T follicular helper cell (primary cell): Measurements from ENCODE around the gene TROAP.

ENCODE experiments used
- DNase-seq: peaks from one replicate; pipeline ENCODE4 v3.0.0-alpha.2; 2020; ENCODE audit warnings: low read depth

Gene TROAP

DNA sequence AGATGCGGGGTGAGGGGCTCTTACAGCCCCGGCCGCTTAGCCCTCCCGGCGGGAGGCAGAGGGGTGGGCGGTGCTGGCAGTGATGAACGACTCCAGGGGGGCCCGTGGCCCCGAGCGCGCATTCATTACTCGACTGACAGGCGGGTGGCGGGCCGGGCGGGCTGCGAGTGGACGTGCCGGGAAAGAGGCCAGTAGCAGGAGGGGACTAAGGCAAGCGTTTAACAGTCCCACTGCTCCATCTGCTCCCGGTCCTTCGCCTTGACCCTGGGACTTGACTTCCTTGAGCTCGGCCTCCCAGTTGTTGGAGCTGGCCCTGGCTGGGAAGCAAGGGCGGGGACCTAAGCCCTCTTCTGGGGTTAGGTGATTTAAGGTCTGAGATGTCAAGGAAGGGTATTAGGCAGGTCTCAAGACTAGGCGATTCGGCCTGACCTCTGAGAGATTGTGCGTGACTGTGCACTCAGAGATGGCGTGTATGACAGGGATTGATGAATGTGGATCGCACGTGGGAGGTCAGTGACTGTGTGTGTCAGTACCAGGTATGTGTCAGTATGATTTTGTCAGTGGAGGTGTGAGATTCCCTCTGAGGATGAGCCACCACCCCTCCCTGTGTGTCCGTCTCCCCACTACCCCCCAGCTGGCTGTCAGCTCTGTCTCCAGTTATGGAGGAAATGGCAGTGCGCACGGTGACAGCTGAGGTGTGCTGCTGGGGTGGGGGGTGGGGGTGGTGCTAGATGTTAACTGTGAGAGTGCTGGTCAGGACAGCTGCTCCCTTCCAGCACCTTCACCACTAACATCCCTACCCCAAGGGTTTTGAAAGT, 20.1 kb downstream of the TROAP start:
- DNase-seq, result no peak

DNA sequence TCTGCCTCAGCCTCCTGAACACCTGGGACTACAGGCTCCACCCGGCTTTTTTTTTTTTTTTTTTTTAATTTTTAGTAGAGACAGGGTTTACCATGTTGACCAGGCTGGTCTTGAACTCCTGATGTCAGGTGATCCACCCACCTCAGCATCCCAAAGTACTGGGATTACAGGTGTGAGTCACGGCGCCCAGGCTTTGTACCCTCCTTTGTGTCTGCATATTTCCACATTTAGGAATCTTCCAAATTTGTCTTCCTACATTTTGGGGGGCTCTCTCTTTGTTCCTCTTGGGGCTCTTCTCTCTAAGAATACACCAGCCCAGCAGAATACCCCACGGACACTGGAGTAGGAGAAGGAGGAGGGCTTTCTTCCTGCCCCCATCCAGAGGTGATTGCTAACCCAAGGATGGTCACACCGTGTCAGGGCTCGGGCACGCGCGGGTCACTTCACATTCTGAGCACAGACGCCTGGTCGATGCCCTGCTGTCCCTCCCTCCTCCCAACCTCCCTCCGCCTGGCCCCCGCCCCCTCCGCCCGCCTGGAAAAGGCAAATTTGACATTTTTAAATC, 21.5 kb downstream of the TROAP start:
- no peak for DNase-seq

DNA sequence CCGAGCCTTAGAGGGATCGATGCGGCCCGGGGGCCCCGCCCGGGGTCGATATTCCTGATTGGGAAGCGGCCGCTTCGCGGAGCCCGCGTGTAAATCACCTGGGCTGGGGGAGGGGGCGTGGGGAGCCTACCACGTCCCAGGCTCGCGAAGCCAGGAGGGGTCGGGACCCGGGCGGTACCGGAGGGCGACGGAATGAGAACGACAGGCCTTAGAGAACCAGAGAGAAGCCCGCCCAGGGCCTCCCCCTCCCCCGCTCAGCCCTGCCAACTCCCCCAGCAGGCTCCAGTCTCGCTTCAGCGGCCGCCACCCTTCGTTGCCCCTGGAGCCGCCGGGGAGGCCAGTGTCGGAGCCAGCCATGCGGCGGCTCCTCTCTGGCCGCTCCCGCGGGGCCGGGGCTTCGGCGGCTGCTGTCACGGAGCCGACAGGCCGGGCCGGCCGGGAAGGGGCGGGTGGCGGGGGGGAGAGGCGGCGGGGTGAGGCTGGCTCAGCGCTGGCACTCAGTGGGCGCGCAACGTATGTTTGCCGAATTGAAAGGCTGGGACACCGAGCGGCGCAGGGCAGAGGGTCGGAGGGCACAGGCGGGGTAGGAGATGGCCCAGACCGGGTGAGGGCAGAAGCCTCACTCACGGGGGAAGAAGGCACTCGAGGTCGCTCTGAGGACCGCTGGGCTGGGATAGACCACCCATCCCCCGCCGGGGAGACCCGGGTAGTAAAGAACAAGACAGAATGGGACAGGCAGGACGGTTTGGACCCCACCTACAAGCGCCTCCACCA, 22.2 kb downstream of the TROAP start:
- no peak for DNase-seq

DNA sequence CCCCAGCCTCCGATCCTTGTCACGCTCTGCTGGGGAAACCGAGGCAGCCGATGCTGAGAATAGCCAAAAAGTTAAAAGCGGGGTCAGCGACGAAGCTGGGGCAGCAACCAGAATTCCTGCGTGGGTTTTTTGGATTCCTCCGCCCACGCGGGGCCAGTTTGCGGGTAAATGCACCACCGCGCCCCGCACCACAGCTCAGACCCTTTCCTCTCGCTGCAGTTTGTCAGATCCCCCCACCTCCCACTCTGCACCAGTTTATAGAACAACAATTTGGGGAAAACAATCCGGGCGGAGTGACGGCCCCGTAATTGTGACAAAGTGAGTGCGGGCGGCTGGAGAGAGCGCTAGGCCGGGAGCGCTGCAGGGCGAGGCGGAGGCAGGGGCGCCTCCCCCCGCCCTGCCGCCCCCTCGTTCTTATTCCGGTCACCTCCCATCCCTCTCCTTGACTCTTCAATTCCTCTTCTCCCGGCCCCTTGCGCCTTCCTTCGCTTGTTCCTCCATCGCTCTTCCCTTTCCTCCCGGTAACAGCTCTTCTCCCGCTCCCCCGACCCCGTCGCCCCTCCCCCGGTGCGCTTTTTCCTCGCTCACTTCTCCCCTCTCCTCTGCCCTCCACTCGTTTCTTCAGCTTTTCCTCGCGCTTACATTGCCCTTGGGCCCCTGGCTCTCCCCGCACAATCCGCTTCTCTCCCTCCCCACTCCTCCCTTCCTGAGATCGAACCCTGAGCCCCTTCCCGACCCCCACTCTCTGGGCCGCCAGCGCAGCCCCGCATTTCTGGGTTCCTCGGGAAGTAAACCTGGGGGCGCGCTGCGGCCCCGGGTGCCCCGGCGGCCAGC, 23.0 kb downstream of the TROAP start:
- no peak for DNase-seq

DNA sequence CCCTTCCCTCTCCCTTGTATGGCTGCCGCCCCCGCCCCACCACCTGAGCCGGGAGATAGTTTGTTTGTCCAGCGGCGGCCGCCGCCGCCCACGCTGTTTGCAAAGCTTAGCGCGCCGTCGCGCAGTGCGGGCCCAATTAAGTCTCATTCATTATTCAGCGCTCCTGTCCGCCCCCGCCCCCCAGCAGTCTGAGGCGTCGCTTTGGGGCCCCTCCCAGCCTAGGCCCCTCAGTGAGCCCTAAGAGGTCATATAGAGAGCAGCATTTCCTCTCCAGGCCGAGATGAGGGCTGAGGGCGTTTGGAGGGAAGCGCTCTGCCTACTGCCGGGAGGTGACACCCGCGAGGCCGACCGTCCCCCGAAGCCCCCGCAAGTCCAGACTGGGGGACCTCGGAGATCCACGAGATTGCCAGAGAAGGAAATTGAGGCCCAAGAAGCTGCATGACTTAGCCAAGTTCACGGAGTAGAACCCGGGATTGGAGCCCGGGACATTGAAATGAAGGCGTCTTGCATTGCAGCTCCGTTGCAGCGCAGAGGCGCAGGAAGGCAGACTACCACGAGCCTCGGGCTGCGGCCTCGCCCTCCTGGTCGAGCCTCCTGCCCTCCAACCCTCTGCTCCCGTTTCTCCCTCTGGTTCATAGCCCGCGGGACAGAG, 23.7 kb downstream of the TROAP start, which contains the start of gene DNAJC22:
Gene DNAJC22, plus strand, starts transcription at position 230 of the 652 bp plus-strand sequence. CDS start 1,985 bp downstream, outside the sequence.
- DNase-seq, result no peak

DNA sequence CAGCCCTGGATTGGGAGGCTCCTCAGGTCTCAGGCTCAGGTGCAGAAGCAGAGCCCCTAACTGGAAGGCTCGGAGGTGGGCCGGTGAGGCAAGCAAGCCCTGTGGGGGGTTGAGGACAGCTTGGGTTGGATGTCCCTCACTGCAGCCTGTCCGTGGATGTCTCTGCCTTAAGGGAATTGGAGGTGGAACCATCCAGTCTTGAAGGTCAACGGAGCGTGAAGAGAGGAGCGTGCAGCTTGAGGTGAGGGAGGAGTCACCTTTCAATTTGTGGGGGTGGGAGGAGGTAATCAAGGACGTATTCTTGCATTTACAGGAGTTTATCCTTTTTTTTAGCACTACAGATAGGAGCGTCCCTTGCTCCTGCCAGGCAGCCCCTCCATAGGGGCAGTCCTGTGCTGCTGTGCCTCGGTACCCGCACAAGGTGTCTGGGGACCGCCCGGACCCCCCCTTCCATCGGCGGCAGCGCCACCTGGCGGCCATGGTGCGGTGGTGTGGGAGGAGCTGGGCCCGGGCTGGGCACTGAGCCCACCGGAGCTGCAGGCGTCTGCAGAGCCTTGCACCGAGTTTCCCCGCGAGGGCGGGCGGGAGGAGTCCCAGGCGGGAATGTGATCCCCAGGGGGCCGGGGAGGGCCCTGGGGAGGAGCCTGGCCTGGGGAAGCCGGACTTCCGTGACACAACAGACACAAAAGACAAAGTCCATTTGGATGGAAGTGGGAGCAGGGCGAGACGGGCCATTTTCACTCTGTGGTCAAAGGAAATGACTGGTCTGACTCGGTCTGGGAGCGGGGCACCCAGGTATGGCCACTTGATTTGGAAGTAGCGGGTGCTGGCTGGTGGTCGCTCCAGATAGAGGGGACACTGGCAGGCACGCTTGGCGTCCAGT, 24.5 kb downstream of the TROAP start:
- DNase-seq, result peak; percentile 69

DNA sequence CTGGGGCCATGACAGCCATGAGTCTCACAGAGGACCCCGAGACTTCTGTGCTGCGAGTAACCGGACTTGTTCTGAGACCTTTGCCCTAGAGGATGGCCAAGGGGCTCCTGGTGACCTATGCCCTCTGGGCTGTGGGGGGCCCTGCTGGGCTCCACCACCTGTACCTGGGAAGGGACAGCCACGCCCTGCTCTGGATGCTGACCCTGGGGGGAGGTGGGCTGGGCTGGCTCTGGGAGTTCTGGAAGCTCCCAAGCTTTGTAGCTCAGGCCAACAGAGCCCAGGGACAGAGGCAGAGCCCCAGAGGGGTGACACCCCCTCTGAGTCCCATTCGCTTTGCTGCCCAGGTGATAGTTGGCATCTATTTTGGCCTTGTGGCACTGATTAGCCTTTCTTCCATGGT, 25.7 kb downstream of the TROAP start:
- DNase-seq, result no peak

DNA sequence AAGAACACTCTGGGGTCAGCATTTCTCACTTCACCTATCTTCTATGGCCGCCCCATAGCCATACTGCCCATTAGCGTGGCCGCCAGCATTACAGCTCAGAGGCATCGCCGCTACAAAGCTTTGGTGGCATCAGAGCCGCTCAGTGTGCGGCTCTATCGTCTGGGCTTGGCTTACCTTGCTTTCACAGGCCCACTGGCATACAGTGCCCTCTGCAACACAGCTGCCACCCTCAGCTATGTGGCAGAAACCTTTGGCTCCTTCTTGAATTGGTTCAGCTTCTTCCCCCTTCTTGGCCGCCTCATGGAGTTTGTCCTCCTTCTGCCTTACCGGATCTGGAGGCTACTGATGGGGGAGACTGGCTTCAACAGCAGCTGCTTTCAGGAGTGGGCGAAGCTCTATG, 26.2 kb downstream of the TROAP start:
- DNase-seq, result no peak

DNA sequence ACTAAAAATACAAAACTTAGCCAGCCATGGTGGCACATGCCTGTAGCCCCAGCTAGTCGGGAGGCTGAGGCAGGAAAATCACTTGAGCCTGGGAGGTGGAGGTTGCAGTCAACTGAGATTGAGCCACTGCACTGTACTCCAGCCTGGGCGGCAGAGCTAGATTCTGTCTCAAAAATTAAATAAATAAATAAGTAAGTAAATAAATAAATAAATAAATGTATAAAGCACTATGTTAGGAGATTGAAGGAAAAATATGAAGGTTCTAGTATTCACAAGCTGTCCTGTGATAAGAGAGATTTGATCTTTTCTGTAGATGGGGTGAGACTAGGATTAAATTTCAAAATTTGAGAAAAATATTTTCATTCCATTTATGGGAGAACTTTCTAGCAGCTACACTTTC, 29.3 kb downstream of the TROAP start:
- DNase-seq, result no peak

DNA sequence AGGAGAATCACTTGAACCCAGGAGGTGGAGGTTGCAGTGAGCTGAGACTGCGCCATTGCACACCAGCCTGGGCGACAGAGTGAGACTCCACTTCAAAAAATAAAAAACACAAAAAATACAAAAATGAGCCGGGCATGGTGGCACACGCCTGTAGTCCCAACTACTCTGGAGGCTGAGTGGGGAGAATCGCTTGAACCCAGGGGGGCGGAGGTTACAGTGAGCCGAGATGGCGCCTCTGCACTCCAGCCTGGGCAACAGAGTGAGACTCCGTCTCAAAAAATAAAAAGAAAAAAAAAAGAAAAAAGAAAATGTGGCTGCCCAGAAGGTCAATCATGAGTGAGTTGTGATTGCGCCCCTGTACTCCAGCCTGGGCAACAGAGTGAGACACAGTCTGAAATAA, 32.9 kb downstream of the TROAP start:
- no peak for DNase-seq

DNA sequence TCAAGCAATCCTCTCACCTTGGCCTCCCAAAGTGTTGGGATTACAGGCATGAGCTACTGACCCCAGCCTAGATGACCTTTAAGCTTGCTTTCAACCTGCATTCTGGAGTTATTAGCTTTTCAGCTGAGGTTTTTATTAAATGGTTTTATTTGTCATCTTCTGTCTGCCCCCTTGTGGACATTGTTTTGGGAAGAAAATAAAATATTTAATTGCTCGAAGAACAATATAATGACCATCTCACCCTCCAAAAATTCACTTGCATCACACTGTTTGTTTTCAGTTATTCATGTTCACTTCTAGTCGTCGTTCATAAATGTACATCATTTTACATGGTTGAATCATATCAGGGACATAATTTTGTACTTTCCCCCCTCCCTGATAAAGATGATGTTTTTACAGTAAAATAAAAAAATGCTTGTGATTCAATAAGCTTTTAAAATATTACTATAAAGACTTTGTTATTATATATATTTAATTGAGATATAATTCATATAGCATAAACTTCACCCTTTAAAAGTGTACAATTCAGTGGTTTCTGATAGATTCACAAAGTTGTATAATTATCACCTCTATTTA, 34.1 kb downstream of the TROAP start:
- no peak for DNase-seq

DNA sequence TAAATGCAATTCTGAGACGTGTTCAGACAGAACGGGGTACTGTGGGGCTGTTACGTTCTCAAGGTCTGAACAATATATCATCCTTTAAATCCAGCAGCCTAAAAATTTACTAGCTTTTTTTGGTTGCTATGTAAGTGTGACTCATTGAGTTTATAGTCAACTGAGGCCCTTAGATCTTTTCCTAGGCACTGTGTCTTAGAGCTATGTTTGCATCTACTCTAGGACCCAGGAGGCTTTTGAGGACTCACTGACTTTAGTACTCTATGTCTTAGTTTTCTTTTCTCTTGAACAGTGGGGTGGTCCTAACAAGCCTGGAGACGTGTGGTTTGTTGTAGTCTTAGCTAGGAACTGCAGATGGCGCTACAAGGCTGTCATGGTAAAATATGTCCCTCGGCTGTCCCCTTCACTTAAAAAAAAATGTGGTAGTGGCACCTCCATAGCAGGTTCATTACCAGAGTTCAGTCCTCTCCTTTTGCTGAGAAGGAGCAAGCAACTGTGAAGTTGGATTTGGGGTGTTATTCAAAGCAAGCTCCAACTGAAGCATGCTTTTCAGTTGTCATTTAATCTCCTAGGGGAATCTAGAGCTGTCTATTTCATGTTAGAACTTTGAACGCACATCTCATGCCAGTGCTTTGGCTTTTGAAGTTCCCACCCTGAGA, 35.6 kb downstream of the TROAP start:
- DNase-seq, result peak; percentile 34

DNA sequence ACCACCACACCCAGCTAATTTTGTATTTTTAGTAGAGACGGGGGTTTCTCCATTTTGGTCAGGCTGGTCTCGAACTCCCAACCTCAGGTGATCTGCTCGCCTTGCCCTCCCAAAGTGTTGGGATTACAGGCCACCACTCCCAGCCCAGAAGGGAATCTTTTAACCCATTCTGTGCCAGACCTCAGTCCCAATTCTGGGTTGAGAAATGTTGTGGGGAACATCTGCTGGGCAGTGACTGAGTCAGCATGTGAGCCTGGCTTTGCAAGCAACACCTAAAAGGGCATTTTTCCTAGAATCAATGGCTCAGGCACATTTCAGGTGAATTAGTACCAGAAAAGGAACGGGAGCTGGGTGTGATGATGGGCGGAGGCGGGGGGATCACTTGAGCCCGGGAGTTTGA, 36.6 kb downstream of the TROAP start:
- no peak for DNase-seq

DNA sequence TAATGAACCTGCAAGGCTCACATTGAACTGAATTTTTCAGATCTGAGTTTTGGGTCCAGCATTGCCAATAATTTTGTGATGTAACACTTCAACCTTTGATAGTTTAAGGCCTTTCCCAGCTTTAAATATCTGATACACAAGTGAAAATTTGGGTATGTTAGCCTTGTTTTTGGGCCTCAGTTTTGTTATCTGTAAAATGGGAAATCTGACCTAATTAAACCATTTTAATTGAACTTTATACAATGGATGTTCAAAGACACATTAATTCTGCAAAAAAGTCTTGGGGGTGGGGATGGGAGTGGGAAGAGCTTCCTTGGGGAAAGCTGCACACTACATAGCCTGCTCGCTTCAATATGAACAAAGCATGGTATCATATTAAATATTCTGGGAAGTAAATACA, 39.0 kb downstream of the TROAP start:
- no peak for DNase-seq

DNA sequence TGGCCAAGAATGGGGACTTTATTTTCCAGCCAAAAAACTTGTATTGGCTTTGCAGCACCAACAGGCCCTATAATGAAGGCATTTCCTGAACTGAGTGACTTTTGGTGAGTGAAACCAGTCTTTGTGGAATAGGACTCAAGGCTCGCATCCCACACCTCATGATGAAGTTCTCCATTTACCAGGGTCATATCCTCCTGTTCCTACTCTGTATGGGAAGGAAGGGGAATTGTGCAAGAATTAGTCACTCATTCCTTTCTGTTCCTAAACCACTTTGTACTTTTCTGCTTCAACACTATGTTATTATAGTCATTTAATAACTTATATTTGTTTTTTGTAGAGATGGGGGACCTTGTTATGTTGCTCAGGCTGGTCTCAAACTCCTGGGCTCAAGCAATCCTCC, 41.9 kb downstream of the TROAP start:
- no peak for DNase-seq

DNA sequence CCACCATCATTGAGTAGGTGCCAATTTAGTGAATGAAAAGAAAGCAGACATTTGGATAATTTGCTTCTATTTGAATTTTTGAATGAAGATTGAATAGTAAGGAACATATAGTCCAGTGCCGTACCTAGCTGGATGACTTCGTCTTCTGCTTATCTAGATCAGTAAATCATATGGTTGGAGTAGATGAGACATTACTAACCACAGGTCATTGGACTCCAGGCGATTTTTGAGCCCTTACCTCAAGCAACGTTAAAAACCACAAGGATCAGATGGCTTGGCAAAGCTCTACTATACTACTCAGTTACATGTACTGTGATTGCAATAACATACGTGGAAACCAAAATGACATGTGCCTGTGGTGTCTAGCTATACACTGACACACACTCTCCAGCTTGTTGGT, 42.5 kb downstream of the TROAP start:
- DNase-seq, result no peak

DNA sequence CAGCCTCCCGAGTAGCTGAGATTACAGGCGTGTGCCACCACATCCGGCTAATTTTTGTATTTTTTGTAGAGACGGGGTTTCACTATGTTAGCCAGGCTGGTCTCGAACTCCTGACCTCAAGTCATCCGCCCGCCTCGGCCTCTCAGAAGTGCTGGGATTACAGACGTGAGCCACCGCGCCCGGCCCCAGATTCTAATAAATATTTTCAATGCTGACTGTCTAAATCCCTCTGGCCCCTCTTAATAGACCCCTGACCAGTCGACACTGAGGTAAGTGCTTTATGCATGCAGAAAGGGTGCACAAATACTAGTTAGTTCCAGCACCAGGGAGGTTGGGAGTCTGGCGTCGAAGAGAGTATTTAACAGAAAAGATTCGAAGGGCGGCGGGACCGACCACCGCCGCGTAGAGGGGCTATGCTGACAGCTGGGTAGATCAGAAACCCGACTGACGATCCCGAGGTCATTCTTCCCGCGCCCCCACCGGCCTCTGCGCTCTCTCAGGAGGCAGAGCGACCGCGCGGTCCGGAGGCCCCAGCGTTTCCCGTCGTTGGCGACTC, 43.1 kb downstream of the TROAP start:
- DNase-seq, result no peak

DNA sequence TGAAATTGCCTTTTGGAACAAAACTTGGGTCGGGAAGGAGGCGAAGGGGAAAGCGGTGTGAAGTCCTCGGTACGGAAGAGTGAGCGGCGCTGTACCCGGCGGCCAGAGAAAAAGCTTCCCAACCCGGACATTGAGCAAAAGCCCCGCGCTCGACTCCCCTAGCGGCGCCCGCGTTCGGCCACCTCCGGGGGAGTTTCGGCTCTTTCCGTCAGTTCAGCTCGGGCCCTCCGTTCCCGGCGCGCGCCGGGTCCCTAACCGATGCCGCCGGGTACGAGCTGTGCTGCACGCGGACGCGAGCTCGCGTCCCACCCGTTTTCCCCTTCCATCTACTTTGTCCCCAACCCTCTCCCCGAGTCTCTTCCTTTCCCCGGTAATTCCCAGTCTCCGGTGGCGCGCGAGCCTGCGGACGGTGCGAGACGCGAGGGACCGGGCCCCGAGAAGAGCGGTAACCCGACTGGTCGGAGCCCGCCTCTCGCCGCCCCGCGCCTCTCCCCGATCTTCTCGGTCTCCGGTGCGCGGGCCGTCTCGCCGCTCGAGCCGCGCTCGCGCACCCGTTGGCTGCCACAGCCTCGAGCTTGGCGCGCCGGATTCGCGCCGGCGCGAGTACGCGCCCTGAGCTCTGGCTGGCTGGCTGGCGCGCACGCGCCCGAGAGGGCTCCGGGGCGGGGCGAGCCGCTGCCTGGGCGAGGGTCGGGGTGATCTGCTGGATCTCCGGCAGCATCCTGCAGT, 43.8 kb downstream of the TROAP start:
- DNase-seq, result peak; percentile 78
